Measurements from ENCODE around the gene SMIM36. TPM values are rescaled to one million over a fixed set of nuclear protein-coding genes. Genes with fewer than 3 reads are reported as not detected.

SMIM36 gene
- 3.7 TPM for total RNA-seq

DNA sequence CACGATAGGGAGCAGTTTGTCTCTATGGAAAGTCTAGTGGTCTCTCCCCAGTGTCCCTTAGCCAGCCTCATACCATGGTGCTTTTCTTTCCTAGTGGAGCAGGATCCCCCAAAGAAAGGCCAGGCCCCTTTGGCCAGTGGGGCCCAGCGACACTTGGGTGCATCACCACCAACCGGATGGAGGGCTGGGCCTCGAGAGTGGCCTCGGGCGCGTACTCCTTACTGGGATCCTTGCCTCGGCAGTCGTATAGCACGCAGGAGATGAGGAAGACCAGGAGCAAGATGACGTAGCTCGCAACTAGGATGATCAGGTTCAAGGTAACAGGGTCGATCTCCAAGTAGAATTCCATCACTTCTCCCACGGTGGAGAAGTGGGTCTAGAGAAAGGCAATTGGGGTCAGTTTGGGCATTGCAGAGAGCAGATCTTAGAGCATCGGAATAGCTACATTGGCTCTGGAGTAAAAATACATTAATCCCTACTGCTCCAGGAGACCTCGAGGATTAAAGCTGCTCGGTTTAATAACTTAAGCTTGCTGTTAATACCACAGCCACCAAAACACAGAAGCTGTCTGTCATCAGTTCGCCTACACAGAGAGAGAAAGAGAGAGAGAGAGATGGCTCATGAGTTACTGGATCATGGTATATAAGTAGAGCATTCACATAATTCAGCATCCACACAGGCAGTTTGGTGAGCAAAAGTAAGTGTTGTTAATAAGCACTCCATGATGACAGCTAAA is at the start of gene SMIM36:
Gene SMIM36, minus strand, starts transcription at position 467 of the 736 bp plus-strand sequence.

DNA sequence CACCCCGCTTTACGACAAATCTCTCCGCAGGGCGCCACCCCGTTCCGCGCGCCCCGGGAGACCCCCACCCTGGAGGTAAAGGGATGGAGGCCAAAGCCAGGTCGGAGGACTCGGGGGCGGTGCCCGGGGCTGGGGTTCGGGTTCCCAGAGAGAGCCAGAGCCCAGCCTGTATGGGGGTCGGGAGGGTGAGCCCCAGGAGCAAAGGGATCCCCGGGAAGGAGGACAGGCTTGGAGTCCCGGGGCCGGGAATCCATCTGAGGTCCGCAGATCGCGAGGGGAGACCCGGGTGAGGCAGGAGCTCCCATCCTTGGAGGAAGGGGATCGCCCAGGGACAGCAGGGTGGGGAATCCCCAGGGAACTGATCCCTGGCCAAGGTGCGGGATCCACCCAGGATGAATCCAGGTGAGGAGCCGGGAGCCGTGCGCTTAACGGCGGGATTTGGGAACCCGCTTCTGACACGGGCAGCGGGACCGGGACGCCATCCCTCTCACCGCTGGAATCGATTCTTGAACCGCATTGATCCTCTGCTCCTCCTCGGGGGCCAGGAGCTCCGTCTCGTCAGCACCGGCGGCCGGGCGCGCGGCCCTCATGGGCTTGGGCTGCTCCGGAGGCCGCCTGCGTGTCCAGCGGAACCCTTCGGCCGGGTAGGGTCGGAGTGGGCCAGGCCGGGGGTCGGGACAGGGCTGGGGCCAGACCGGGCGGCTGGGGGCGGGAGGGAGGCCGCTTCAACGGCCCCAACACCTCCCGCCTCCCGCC is 89.9 kb downstream of the SMIM36 start, which contains the start of gene MMD:
Gene MMD, minus strand, starts transcription at position 657 of the 756 bp plus-strand sequence. Its CDS starts 140 bp downstream, at position 517.

Other genes with a start within 250 kb of the SMIM36 start
- gene HLF, start 246.5 kb downstream of the SMIM36 start, total RNA-seq, result 37.6 TPM
- 90.1 TPM for gene MMD, start 89.6 kb downstream of the SMIM36 start, total RNA-seq
- 10.3 TPM for gene TMEM100, start 211.4 kb upstream of the SMIM36 start, total RNA-seq
- 9.3 TPM for gene PCTP, start 239.6 kb upstream of the SMIM36 start, total RNA-seq

Data from camera-type eye (tissue), 1 donor.